HG03064 (cell line): ENCODE measurements around the gene KIF1A.

Experiments used
- ATAC-seq: cut with Tn5 transposase; IDR thresholded peaks from one replicate; pipeline ENCODE4 v1.9.1; 2021; ENCODE audit warnings: low read depth; ENCODE audit not compliant: unreplicated experiment

Gene KIF1A

GRCh38 chr2:240821429-240821778 lies 1.4 kb upstream of the KIF1A start:
- ATAC-seq: no peak

- no peak for ATAC-seq
Observed at GRCh38 chr2:240820607-240821428, 799 bp upstream of the KIF1A start.

- no peak for ATAC-seq
Observed at GRCh38 chr2:240819126-240819857, 727 bp downstream of the KIF1A start.

GRCh38 chr2:240818293-240819125 lies 1.5 kb downstream of the KIF1A start:
- ATAC-seq: no peak

- ATAC-seq: no peak
Observed at GRCh38 chr2:240817496-240818292, 2.3 kb downstream of the KIF1A start.

GRCh38 chr2:240816584-240817495 lies 3.2 kb downstream of the KIF1A start:
- no peak for ATAC-seq

GRCh38 chr2:240815761-240816583 lies 4.0 kb downstream of the KIF1A start:
- ATAC-seq: no peak

GRCh38 chr2:240814946-240815760 lies 4.9 kb downstream of the KIF1A start:
- no peak for ATAC-seq

GRCh38 chr2:240814280-240814679 lies 5.7 kb downstream of the KIF1A start:
- no peak for ATAC-seq

- no peak for ATAC-seq
Observed at GRCh38 chr2:240813231-240813921, 6.6 kb downstream of the KIF1A start.

- ATAC-seq: no peak
Observed at GRCh38 chr2:240812721-240813120, 7.3 kb downstream of the KIF1A start.

- ATAC-seq: no peak
Observed at GRCh38 chr2:240812301-240812680, 7.7 kb downstream of the KIF1A start.

GRCh38 chr2:240811346-240812300 lies 8.4 kb downstream of the KIF1A start:
- ATAC-seq: no peak

- no peak for ATAC-seq
Observed at GRCh38 chr2:240810621-240811020, 9.4 kb downstream of the KIF1A start.

- ATAC-seq: no peak
Observed at GRCh38 chr2:240810199-240810598, 9.8 kb downstream of the KIF1A start.

GRCh38 chr2:240809276-240809675 lies 10.7 kb downstream of the KIF1A start:
- no peak for ATAC-seq
